ENCODE measurements around the gene SETD2.

DNA sequence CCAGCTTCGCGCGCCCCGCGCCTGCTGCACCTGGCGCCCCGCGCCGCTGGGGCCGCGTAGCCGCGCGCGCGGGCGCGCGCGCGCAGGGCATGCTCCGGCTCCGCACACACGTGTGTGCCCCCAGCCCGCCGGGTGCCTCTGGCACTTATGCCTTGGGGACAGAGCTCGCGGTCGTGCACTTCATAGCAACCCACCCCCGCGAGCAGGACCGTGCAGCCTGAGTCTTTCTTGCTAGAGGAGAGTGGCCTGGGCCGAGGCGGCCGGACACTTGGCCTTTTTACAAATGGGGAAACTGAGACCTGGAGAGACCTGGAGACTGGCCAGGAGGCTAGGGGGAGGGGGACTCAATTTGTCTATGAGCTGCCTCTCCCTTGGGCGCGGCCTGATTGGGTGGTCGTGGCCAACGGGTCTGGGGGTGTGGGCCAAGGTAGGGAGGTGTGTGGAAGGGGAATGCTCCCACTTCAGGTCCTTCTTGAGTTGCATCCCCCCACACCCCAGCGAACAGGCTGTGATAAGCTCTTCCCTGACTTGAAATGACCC lies 183.9 kb downstream of the SETD2 start:
- TF ChIP-seq, protein P1, sequence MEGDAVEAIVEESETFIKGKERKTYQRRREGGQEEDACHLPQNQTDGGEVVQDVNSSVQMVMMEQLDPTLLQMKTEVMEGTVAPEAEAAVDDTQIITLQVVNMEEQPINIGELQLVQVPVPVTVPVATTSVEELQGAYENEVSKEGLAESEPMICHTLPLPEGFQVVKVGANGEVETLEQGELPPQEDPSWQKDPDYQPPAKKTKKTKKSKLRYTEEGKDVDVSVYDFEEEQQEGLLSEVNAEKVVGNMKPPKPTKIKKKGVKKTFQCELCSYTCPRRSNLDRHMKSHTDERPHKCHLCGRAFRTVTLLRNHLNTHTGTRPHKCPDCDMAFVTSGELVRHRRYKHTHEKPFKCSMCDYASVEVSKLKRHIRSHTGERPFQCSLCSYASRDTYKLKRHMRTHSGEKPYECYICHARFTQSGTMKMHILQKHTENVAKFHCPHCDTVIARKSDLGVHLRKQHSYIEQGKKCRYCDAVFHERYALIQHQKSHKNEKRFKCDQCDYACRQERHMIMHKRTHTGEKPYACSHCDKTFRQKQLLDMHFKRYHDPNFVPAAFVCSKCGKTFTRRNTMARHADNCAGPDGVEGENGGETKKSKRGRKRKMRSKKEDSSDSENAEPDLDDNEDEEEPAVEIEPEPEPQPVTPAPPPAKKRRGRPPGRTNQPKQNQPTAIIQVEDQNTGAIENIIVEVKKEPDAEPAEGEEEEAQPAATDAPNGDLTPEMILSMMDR (conservative IDR thresholded peaks at IDR 0.05; ENCODE audit: low read depth, low read length): no peak
- TF ChIP-seq EZH2 (IDR thresholded peaks at IDR 0.05; ENCODE audit: low read length, unreplicated experiment): no peak
